SJCRH30 (cell line): ENCODE results near the gene AGPAT3. TPM values are rescaled to one million over a fixed set of nuclear protein-coding genes. Genes with fewer than 3 reads are reported as not detected.
"Not testable (repeated sequence)": the region's sequence is repeated elsewhere in the genome, so short reads cannot be mapped to it uniquely, and the experiment has no call there.

Experiments used
- DNase-seq, 2 experiments: peaks; one replicate each; pipeline ENCODE4 v3.0.0-alpha.2; 2015 to 2020
- H3K27ac ChIP-seq: fragments of 250-450 bp; sonication (Bioruptor Pico); 2 replicates; pipeline ENCODE4 v1.5.1; 2020; ENCODE audit warnings: mild to moderate bottlenecking, moderate library complexity
- H3K27me3 ChIP-seq: fragments of 250-450 bp; sonication (Bioruptor Pico); 2 replicates; pipeline ENCODE4 v1.5.1; 2020; ENCODE audit warnings: mild to moderate bottlenecking, moderate library complexity
- H3K36me3 ChIP-seq: fragments of 250-450 bp; sonication (Bioruptor Pico); 2 replicates; pipeline ENCODE4 v1.5.1; 2020; ENCODE audit warnings: mild to moderate bottlenecking, moderate library complexity
- H3K4me1 ChIP-seq: fragments of 250-450 bp; sonication (Bioruptor Pico); 2 replicates; pipeline ENCODE4 v1.5.1; 2020; ENCODE audit warnings: mild to moderate bottlenecking, moderate library complexity
- H3K4me3 ChIP-seq: fragments of 250-450 bp; sonication (Bioruptor Pico); 2 replicates; pipeline ENCODE4 v1.5.1; 2020; ENCODE audit warnings: mild to moderate bottlenecking, moderate library complexity
- H3K9me3 ChIP-seq: fragments of 250-450 bp; sonication (Bioruptor Pico); replicated peaks from 2 replicates; pipeline ENCODE4 v1.5.1; 2020; ENCODE audit warnings: mild to moderate bottlenecking, moderate library complexity
- total RNA-seq: library from RNA; depleted of rRNA; stranded (reverse); fragments of >200 nt; shearing (Covaris generic); gene quantifications from 2 replicates; pipeline ENCODE4 v1.2.3, GENCODE V29; 2014; rRNA removed

Gene AGPAT3, protein sequence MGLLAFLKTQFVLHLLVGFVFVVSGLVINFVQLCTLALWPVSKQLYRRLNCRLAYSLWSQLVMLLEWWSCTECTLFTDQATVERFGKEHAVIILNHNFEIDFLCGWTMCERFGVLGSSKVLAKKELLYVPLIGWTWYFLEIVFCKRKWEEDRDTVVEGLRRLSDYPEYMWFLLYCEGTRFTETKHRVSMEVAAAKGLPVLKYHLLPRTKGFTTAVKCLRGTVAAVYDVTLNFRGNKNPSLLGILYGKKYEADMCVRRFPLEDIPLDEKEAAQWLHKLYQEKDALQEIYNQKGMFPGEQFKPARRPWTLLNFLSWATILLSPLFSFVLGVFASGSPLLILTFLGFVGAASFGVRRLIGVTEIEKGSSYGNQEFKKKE
- 16.4 and 18.3 TPM in 2 replicates for total RNA-seq

DNA sequence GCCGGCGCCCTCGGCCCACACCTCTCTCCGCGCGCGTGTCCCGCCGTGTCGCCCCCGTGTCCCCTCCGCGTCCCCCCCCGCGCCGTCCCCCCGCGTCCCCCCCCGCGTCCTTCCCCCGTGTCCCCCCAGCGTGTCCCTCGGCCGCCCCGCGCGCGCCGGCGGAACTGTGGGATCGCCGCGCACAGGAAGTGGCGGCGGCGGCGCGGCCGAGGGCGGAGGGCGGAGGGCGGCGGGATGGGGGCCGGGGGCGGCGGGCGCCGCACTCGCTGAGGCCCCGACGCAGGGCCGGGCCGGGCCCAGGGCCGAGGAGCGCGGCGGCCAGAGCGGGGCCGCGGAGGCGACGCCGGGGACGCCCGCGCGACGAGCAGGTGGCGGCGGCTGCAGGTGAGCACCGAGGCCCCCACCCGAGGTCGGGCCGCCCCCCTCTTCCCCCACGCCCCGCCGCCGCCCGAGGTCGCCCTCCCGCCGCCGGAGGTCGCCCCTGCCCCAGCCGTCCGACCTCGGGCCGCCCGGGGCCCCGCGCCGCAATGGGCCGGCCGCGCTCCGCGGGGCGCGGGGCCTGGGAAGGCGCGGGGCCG lies at the start of gene AGPAT3:
Gene AGPAT3 (plus strand): TSS at position 262 of the 578 bp plus-strand sequence. CDS start 94,459 bp downstream, outside the sequence.
- no peaks in the 10 kb centered on the region for H3K36me3 ChIP-seq
- no peak within 1 kb of the TSS; the same call in 1 of the 2 replicates for H3K27ac ChIP-seq
- DNase-seq, result peak in 1 of 2 experiments; percentile 17
- H3K27me3 ChIP-seq, result peaks cover 21% of the 10 kb centered on the region
- no peaks in the 10 kb centered on the region for H3K9me3 ChIP-seq
- H3K4me1 ChIP-seq, result peaks cover 17% of the 10 kb centered on the region
- H3K4me3 ChIP-seq, result peak within 1 kb of the TSS; percentile 71

DNA sequence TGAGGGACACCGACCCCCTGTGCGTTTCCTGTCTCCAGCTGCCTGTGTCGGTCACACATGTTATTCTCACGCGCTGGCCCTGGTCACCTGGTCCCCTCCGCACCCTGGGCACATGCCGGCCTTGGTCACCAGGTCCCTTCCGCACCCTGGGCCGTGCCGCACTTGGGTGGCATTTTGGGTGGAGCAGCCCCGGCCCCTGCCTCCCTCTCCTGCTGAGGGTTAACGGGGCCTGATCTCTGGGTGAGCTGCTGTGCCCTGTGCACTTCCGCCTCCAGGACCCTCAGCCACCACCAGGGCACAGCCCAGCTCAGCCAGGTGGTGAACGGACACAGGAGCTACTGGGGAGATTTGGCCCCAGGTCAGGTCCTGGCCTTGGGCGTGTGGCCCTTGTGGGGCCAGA lies 49.0 kb upstream of the AGPAT3 start:
- H3K36me3 ChIP-seq, result no peaks in the 10 kb centered on the region
- H3K4me3 ChIP-seq, result no peak overlapping the region
- H3K27me3 ChIP-seq, result 0 out of 2 replicates have a peak, but pooled peaks cover 7% of the 10 kb centered on the region
- H3K9me3 ChIP-seq, result no peaks in the 10 kb centered on the region
- no peak overlapping the region for H3K27ac ChIP-seq
- DNase-seq, result peak in 1 of 2 experiments; percentile 49
- H3K4me1 ChIP-seq, result peaks cover 7% of the 10 kb centered on the region; the same call in 1 of the 2 replicates

DNA sequence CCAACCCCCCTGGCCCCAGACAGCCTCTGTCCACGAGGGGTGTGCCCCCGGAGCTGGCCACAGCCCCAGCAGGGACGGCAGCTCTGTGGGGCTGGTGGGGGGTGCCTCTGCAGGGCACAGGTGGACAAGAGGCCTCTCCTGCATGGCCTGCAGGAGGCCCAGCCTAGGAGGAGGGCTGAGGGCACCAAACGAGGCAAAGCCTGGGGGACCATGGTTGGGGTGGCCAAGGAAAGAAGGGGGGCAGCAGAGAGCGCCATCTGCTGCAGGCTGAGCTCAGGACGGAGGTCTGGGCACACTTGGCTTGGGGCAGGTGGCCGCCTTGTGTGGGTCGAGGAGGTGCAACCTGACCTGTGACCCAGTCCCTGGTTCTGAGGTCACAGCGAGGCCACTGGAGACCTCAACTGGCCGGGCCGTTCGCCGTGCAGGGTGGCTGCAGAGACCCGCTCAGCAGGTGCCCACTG lies 48.4 kb upstream of the AGPAT3 start:
- H3K27ac ChIP-seq, result no peak overlapping the region
- H3K36me3 ChIP-seq, result no peaks in the 10 kb centered on the region
- no peak overlapping the region for H3K4me3 ChIP-seq
- peaks cover under 1% of the 10 kb centered on the region; the same call in 1 of the 2 replicates for H3K4me1 ChIP-seq
- no peak for DNase-seq
- no peaks in the 10 kb centered on the region for H3K9me3 ChIP-seq
- H3K27me3 ChIP-seq, result 0 out of 2 replicates have a peak, but pooled peaks cover 7% of the 10 kb centered on the region

DNA sequence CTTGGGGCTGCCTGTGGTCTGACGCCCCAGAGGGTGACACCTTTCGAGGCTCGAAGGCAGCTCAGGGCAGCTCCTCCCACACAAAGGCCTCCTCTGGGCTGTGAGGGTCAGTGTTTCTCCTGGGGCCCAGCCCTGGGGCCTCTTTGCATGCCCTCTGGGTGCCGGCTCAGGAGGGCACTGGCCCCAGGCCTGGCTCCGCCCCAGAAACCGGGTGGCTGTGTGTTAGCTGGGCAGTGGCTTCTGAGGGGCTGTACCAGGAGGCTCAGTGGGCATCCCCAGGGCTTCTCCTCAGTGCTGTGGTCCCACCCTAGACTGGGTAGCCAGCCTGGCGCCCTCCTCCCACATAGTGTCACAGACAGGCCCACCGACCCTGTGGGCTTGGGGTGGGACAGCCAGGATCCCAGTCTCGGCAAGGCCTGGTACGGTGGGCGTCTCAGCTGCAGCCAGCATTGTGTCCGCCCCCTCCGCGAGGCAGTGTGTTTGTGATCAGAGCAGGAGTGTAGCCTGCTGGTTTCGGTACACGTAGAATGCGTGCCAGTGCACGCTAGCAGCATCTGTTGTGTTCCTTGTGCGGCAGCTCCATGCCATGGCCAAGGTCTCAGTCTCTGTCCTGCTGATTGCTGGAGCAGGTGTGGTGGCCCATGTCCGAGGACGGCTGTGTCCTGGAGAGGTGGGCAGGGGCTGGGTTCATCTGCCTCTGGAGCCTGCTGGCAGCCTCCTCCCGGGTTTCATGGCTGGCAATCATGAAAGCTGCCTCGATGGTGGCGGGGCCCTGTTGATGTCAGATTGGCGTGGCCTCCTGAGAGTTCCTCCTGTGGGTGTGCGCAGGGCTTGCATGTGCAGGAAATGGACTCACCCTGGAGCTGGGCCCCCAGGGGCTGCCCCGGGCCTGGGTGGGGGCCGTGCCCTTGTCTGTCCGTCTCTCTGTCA lies 47.6 kb upstream of the AGPAT3 start:
- no peak overlapping the region for H3K27ac ChIP-seq
- no peak overlapping the region for H3K4me3 ChIP-seq
- H3K9me3 ChIP-seq, result no peaks in the 10 kb centered on the region
- H3K27me3 ChIP-seq, result 0 out of 2 replicates have a peak, but pooled peaks cover 7% of the 10 kb centered on the region
- H3K36me3 ChIP-seq, result no peaks in the 10 kb centered on the region
- DNase-seq, result no peak
- no peaks in the 10 kb centered on the region; the same call in 1 of the 2 replicates for H3K4me1 ChIP-seq

DNA sequence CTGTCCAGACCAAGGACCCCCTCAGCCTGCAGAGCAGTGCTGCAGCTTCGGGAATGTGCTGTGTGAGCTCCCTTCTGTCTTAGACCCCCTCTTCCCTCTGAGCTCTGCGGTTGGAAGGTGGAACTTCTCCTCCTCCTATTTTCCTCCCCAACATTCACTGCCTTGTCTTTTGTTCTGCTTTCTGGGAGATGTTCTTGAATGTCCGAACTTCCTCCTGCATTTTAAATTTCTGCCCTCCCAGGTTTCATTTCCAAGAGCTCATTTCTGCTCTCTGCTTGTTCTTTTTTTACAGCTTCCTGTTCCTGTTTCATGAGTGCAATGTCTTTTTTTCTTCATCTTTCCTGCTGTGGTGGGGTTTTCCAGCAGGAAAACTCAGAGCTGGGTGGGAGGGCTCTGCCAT lies 46.3 kb upstream of the AGPAT3 start:
- Histone ChIP-seq H3K4me3 (no peak overlapping the region), H3K27me3 (0 out of 2 replicates have a peak, but pooled peaks cover 7% of the 10 kb centered on the region), H3K36me3 (no peaks in the 10 kb centered on the region), H3K4me1 (no peaks in the 10 kb centered on the region; the same call in 1 of the 2 replicates), H3K9me3 (no peaks in the 10 kb centered on the region), H3K27ac (no peak overlapping the region)
- no peak for DNase-seq

DNA sequence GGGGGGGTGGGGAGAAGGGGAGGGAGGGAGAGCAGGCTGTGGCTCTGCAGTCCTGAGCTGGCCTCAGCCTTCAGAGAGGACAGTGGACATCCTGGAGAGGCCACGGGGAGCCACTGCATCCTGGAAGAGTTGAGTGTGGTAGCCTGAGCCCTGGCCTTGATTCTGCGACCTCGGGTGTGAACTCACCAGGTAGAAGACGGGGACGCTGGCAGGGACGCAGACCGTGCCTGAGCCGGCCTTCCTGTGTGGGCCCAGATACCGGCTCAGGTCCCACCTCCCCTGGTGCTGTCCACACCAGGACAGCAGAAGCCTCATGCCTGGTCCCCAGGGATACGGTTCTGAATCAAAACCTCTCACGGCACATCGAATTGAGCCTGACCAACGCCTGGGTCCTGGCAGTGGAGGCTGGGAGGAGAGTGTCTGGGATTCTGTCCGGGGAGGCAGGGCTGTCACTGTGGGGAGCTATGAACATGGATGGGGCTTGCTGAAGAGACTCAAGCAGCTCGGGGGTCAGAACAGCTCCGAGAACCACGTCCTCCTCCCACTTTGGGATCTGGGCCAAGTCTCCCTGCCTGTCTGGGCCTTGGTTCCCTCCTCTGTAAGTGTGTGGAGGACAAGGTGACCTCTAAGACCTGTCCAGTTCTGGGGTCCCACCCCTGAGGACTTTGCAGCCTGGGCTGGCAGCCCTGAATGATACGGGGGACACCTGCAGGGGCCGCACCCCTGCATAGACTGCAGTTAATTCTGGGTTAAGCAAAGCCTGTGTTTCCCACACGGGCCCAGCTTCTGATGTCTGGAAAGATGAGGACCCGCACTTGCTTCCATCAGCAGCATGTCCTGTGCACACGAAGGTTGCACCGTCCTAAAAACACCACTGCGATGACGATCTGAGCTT lies 45.3 kb upstream of the AGPAT3 start:
- H3K9me3 ChIP-seq, result no peaks in the 10 kb centered on the region
- no peaks in the 10 kb centered on the region; the same call in 1 of the 2 replicates for H3K4me1 ChIP-seq
- no peak overlapping the region for H3K27ac ChIP-seq
- H3K36me3 ChIP-seq, result no peaks in the 10 kb centered on the region
- DNase-seq, result no peak
- H3K27me3 ChIP-seq, result 0 out of 2 replicates have a peak, but pooled peaks cover 7% of the 10 kb centered on the region
- H3K4me3 ChIP-seq, result no peak overlapping the region

DNA sequence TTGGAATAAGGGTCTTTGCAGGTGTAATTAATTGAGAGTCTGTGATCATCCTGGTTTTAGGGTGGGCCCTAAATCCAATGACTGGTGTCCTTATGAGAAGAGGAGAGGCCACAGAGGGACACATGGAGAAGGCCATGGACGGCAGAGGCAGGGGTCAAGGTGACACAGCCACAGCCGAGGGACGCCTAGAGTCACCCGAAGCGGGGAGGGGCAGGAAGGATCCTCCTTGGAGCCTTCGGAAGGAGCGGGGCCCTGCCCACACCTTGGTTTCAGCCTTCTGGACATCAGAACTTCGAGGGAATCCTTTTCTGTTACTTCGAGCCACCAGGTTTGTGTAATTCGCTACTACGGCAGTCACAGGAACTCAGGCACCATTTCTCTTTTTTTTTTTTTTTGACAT lies 44.6 kb upstream of the AGPAT3 start:
- H3K4me1 ChIP-seq, result no peaks in the 10 kb centered on the region; the same call in 1 of the 2 replicates
- DNase-seq, result no peak
- H3K27ac ChIP-seq, result no peak overlapping the region
- H3K9me3 ChIP-seq, result no peaks in the 10 kb centered on the region
- H3K4me3 ChIP-seq, result no peak overlapping the region
- H3K36me3 ChIP-seq, result no peaks in the 10 kb centered on the region
- 0 out of 2 replicates have a peak, but pooled peaks cover 8% of the 10 kb centered on the region for H3K27me3 ChIP-seq

DNA sequence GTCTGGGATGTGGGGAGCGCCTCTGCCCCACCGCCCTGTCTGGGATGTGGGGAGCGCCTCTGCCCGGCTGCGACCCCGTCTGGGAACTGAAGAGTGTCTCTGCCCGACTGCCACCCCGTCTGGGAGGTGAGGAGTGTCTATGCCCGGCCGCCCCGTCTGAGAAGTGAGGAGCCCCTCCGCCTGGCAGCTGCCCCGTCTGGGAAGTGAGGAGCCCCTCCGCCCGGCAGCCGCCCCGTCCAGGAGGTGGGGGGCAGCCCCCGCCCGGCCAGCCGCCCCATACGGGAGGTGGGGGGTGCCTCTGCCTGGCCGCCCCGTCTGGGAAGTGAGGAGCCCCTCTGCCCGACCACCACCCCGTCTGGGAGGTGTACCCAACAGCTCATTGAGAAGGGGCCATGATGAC lies 42.9 kb upstream of the AGPAT3 start:
- not testable (repeated sequence) for H3K4me1 ChIP-seq, DNase-seq, H3K9me3 ChIP-seq, H3K27ac ChIP-seq, H3K4me3 ChIP-seq, H3K36me3 ChIP-seq, H3K27me3 ChIP-seq

DNA sequence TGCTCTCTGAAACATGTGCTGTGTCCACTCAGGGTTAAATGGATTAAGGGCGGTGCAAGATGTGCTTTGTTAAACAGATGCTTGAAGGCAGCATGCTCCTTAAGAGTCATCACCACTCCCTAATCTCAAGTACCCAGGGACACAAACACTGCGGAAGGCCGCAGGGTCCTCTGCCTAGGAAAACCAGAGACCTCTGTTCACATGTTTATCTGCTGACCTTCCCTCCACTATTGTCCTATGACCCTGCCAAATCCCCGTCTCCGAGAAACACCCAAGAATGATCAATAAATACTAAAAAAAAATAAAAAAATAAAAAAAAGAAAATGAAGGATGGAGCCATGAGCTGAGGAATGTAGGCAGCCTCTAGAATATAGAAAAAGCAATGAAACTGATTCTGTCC lies 42.3 kb upstream of the AGPAT3 start:
- not testable (repeated sequence) for H3K36me3 ChIP-seq, DNase-seq, H3K4me3 ChIP-seq, H3K9me3 ChIP-seq, H3K4me1 ChIP-seq, H3K27ac ChIP-seq, H3K27me3 ChIP-seq

DNA sequence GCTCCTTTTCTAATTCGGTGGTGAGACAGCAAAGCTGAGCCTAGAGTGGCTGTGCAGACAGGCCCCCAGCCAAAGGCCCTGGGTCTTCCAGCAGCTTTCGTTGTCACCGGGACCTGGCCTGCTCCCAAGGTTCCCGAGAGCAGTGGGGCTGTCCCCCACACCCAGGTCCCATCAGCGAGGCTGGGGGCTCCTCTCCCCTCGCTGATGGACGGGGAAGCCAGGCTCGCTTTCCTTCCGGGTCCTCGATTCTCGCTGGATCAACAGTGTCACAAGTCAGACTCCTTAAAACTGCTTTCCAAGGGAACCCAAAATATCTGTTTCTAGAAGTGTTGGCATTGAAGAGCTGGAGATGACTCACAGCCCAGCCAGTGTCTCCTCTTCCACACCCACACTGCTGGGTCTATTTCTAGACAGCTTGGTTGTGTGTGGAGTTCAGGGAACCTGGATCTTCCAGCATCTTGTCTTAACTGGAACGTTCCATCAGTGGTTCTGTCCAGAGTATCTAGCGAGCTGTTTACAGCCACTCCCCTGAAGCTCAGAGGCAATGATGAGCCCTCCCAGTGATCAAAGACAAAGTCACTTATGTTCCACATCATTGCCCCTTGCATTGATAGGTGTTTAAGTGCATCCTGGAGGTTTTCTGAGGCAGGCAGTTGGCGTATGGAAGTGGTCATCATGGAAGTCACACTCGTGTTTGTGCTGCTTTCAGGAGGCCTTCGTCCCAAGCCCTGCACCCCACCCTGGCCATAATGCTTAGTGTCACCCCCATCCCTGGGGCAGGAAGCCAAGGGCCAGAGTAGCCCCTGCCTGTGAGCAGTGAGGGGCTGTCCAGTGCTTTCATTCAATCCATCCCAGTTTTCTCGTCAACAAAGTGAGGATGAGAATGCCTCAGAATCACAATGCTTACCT lies 40.4 kb upstream of the AGPAT3 start:
- no peaks in the 10 kb centered on the region; the same call in 1 of the 2 replicates for H3K4me1 ChIP-seq
- no peak overlapping the region for H3K27ac ChIP-seq
- H3K36me3 ChIP-seq, result no peaks in the 10 kb centered on the region
- H3K4me3 ChIP-seq, result no peak overlapping the region
- no peaks in the 10 kb centered on the region for H3K9me3 ChIP-seq
- DNase-seq, result no peak
- H3K27me3 ChIP-seq, result 0 out of 2 replicates have a peak, but pooled peaks cover 4% of the 10 kb centered on the region

DNA sequence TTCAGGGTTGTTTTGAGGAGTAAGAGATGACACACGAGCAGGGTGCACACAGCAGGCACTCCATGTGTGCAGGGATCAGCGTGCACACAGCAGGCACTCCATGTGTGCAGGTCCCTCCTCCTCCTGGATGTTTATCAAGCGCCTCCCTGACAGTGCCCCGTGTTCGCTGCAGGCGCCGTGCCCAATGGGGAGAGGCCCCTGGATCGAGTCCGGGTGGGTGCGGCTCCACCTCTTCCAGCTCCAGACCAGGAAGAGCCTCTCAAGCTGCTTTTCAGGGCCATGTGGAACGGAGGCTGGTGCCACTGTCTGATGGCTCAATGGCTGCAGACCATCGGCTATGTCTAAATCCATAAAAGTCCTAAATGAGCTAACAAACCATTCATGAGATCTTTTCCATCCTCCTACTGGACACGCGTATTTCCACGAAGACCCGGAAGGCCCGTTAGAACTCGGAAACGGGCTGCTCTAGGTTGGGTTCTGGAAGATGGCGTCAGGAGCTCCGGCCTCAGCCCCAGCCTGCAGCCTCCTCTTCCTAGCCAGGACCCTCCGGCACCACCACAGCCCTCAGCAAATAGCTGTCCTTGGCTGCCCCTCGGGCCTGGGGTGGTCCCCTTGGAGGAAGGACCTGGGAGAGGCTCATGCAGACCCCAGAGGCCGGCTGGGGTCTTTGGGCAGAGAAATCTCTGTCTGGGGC lies 39.6 kb upstream of the AGPAT3 start:
- DNase-seq, result no peak
- Histone ChIP-seq H3K27me3 (0 out of 2 replicates have a peak, but pooled peaks cover 4% of the 10 kb centered on the region), H3K4me3 (no peak overlapping the region), H3K36me3 (no peaks in the 10 kb centered on the region), H3K27ac (no peak overlapping the region), H3K4me1 (no peaks in the 10 kb centered on the region; the same call in 1 of the 2 replicates), H3K9me3 (no peaks in the 10 kb centered on the region)

DNA sequence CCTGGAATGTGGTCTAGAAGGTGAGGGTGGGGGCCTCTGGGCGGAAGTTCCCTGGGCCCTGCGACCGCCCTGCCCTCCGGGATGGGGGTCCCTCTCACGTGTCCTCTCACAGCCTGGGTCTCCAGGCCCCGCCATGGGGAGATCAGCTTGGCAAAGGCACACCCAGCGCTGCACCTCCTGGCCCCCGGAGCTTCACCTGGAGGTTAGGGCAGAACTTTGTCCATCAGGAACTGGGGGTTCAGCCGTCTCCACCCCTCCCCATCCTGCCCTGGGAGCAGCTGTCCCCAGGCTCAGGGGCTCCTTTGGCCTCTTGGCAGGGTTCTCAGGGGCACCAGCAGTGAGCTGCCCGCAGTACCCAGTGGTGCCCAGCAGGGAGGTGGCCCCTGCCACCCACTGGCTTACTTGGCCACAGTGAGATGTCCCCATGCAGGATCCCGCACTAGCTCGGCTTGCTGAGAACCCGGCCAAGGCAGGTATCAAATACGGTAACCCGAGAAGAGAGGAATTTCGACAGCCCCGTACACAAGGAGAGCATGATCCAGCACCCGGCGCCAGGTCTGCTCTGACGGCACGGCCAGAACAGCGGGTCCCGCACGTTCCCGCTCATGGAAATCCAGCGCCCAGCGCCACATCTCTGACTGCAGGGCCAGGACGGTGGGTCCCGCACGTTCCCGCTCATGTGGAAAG lies 38.9 kb upstream of the AGPAT3 start:
- Histone ChIP-seq H3K9me3 (no peaks in the 10 kb centered on the region), H3K4me1 (no peaks in the 10 kb centered on the region; the same call in 1 of the 2 replicates), H3K4me3 (peak overlapping the region; percentile 28), H3K27ac (no peak overlapping the region), H3K36me3 (no peaks in the 10 kb centered on the region), H3K27me3 (0 out of 2 replicates have a peak, but pooled peaks cover 4% of the 10 kb centered on the region)
- DNase-seq, result peak; percentile 39 to 55
